GM20000 (cell line): ENCODE results near the gene CASP1.
"Not testable (repeated sequence)": the region's sequence is repeated elsewhere in the genome, so short reads cannot be mapped to it uniquely, and the experiment has no call there.

Experiments
- DNase-seq: peaks from one replicate; pipeline ENCODE4 v3.0.0; 2012; ENCODE audit warnings: low spot score
- CTCF ChIP-seq: IDR thresholded peaks from 2 replicates; pipeline ENCODE4 v1.5.1; 2012; ENCODE audit warnings: mild to moderate bottlenecking, control low read depth; ENCODE audit errors: extremely low read depth, missing control alignments

CASP1 gene

GRCh38 chr11:105071089-105071732 is 36.3 kb upstream of the CASP1 start:
- no peak for TF ChIP-seq CTCF
- DNase-seq: no peak

- no peak for TF ChIP-seq CTCF
- no peak for DNase-seq
Observed at GRCh38 chr11:105070306-105070705, 35.4 kb upstream of the CASP1 start.

- DNase-seq: not testable (repeated sequence)
Observed at GRCh38 chr11:105069749-105070148, 34.8 kb upstream of the CASP1 start.

- not testable (repeated sequence) for DNase-seq
Observed at GRCh38 chr11:105063245-105063941, 28.4 kb upstream of the CASP1 start.

GRCh38 chr11:105057432-105057831 is 22.5 kb upstream of the CASP1 start:
- TF ChIP-seq CTCF: no peak
- no peak for DNase-seq

- DNase-seq: no peak
- TF ChIP-seq CTCF: no peak
Observed at GRCh38 chr11:105056446-105056845, 21.5 kb upstream of the CASP1 start.

- no peak for TF ChIP-seq CTCF
- DNase-seq: no peak
Observed at GRCh38 chr11:105054723-105055493, 20.0 kb upstream of the CASP1 start.

- TF ChIP-seq CTCF: no peak
- no peak for DNase-seq
Observed at GRCh38 chr11:105052487-105052886, 17.5 kb upstream of the CASP1 start.
